Keratinocyte (primary cell): ENCODE measurements around the gene GOLGA5.

Experiments
- EZH2 ChIP-seq: IDR thresholded peaks from one replicate; pipeline ENCODE4 v1.6.1; 2012; ENCODE audit warnings: inconsistent platforms, mild to moderate bottlenecking, low read length, moderate library complexity
- TF ChIP-seq, protein P1 (sequence below), 3 experiments: IDR thresholded peaks in 1 of 3; conservative IDR thresholded peaks in 1 of 3; optimal IDR thresholded peaks in 1 of 3; 2 replicates in 2 of 3; 3 replicates in 1 of 3; pipeline versions ENCODE3 to v1.5.1; 2011; ENCODE audit warnings: low read length in 3 of 3, mild to moderate bottlenecking in 3 of 3, moderate library complexity in 2 of 3, control low read depth in 1 of 3, inconsistent platforms in 1 of 3; ENCODE audit not compliant: insufficient read depth in 2 of 3; ENCODE audit errors: extremely low read depth in 1 of 3

DNA sequence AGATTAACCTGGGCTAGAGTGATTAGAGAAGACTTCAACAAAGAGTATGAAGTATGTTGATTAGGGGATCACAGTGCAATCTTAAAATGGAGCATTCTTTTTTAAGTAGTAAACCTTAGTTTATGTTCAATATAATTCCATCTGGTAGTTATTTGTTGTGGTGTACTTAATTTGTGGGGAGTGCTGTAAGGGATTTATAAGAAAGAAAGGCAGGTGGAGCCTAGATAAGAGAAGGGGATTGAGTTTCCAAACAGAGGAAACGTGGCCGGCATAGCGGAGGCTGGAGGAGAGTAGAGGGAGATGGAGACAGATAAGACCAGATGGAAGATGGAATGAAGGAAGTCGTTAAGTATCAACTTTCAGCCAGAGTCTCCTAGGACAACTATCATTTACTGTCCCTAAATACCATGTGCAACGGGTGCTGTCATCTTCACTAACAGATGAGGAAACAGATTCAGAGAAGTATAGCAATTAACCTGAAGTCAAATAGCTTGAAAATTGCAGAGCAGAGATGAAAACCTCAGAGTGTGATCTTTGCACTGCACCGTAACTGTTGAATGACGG is 38.1 kb downstream of the GOLGA5 start:
- TF ChIP-seq, protein P1, sequence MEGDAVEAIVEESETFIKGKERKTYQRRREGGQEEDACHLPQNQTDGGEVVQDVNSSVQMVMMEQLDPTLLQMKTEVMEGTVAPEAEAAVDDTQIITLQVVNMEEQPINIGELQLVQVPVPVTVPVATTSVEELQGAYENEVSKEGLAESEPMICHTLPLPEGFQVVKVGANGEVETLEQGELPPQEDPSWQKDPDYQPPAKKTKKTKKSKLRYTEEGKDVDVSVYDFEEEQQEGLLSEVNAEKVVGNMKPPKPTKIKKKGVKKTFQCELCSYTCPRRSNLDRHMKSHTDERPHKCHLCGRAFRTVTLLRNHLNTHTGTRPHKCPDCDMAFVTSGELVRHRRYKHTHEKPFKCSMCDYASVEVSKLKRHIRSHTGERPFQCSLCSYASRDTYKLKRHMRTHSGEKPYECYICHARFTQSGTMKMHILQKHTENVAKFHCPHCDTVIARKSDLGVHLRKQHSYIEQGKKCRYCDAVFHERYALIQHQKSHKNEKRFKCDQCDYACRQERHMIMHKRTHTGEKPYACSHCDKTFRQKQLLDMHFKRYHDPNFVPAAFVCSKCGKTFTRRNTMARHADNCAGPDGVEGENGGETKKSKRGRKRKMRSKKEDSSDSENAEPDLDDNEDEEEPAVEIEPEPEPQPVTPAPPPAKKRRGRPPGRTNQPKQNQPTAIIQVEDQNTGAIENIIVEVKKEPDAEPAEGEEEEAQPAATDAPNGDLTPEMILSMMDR (optimal IDR thresholded peaks at IDR 0.05 in 1 of 3, IDR thresholded peaks at IDR 0.05 in 1 of 3, conservative IDR thresholded peaks at IDR 0.05 in 1 of 3; ENCODE audit: extremely low read depth in 1 of 3, insufficient read depth in 2 of 3, low read length in 3 of 3), result no peak
- TF ChIP-seq EZH2, result no peak
